Measurements from ENCODE around the gene CTSZ.
A peak's percentile ranks its signal among the peaks of the same experiment; 100 is the strongest.
"Not testable (repeated sequence)": the region's sequence is repeated elsewhere in the genome, so short reads cannot be mapped to it uniquely, and the experiment has no call there.

The CTSZ gene

DNA sequence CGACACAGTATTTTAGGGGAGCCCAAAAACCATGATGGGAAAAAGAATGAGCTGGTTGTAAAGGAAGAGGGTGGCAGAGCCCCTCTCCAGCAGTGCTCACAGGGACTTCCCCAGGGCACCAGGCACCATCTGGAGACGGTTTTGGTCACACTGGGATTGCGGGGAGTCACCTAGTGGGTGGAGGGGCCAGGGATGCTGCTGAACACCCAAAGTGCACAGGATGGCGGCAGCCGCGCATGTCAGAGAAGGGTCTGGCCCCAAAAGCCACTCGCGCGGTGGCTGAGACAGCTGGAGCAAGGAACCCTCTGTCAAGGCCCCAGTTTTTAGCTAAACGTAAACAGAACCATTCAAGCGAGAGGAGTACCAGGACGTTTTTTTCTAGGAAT, 10.8 kb downstream of the CTSZ start:
- no peak for DNase-seq (ENCODE audit: low read depth in 2 of 2)

DNA sequence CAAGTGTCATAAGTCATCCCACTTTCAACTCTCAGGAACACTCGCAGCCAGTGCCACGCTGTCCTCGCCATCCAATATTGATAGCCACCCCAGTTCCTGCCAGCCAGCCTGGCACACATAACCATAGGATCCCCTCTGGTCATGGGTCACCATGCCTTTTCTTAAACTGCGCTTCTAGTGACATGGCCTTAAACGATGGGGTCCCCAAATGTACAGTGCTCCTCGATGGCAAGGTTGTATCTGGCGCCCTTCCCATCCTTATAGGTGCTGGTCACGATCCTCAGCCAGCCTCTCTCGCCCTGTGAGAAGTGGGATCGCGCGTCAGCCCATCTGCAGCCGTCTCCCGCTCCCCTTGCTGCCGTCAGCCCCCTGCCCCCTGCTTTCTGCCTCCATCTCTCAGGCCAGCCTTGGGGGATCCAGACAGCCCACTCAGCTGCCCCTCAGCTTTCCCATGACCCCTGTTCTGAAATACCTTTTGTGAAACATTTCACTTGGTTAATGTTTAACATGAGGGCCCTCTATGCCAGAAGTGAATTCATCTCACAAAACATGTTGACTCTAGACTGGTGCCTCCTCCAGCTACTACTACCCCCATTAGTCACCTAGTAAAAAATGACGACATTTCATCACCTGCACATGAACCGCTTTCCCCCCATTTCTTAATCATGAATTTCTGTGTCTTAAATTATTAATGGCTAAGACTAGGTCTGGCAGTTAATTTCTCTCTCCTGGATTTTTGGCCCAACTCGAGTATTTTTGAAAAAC, 11.4 kb downstream of the CTSZ start:
- no peak for DNase-seq (ENCODE audit: low read depth in 2 of 2)

DNA sequence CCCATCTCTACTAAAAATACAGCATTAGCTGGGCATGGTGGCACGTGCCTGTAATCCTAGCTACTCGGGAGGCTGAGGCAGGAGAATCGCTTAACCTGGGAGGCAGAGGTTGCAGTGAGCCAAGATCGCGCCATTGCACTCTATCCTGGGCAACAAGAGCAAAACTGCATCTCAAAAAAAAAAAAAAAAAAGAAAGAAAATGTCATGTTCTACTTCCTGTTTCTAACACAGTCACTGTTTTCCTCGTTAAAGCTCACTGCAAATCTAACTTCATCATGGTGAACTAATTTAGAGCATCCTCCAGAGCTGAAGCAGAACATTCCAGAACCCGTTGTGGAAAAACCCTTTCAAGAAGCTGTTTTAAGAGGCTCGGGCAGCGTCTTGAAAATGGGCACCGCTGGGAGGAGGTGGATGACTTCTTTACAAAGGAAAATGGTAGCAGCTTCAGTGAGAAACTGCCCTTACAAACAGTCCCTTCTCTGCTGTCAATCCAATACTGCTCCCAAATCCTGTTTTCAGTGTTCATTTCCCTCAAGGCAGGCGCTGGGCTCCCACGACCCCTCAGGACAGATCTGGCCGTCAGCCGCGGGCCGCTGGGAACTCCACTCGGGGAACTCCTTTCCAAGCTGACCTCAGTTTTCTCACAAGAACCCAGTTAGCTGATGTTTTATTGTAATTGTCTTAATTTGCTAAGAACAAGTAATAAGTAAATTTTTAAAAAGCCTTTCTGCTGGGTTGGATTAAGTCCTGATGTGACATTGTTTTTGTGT, 12.5 kb downstream of the CTSZ start:
- no peak for DNase-seq (ENCODE audit: low read depth in 2 of 2)

DNA sequence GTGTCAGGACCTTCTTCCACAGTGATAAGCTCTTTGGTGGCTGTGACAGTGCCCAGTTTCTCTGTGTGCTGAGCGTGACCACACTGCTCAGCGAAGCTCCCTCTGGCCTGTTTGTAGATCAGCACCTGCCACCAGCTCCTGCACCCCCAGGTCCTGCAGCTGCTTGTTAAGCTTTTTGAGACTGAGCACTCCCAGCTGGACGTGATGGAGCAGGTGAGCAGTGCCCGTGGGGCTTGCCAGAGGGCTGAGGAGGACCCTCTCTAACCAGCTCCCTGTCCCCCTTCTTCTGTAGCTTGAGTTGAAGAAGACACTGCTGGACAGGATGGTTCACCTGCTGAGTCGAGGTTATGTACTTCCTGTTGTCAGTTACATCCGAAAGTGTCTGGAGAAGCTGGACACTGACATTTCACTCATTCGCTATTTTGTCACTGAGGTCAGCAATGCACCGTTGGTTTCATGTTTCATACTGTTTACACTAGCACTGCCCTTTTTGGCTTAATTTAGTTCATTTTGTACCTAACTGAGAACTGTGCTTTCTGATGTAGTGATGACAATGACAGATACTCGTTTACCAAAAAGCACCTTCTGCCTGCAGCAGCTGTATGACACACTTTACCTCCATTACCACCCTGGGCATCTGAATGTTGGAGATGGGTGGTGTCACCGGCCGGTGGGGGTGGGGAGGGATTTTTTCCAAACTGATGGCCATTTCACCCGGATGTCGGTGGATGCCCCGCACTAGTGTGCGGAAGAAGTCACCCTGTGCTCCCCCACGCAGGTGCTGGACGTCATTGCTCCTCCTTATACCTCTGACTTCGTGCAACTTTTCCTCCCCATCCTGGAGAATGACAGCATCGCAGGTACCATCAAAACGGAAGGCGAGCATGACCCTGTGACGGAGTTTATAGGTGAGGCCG, 13.5 kb downstream of the CTSZ start:
- DNase-seq (ENCODE audit: low read depth in 2 of 2), result no peak

DNA sequence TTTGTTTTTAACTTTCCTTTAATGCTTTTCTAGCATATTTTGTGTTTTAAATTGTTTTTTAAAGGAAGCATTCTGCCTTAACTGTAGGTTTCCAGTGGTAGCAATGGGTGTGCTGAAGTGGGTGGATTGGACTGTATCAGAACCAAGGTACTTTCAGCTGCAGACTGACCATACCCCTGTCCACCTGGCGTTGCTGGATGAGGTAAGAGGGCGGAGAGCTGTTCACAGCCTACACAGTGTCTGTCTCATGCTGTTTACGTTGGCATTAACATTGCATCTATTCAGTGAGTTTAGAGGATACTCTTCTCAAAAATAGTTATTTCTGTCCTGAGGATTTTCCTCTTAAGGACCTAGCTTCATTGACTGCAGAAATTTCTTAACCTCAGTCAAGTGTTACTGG, 14.1 kb downstream of the CTSZ start:
- no peak for DNase-seq (ENCODE audit: low read depth in 2 of 2)

DNA sequence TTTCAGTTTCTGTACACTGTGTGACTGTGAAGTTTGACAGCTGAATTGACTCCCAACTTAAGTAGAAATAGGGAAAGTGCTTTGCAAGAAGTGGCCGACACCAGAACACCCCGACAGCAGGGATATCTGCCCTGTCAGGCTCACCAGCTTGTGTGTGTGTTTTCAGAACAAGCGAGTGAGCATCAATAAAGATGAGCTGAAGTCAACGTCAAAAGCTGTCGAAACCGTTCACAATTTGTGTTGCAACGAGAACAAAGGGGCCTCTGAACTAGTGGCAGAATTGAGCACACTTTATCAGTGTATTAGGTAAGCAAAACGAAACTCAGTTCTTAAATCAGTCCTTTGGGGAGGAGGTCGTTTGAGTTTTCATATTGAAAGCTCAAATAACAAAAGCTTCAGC, 15.3 kb downstream of the CTSZ start:
- DNase-seq (ENCODE audit: low read depth in 2 of 2), result no peak

DNA sequence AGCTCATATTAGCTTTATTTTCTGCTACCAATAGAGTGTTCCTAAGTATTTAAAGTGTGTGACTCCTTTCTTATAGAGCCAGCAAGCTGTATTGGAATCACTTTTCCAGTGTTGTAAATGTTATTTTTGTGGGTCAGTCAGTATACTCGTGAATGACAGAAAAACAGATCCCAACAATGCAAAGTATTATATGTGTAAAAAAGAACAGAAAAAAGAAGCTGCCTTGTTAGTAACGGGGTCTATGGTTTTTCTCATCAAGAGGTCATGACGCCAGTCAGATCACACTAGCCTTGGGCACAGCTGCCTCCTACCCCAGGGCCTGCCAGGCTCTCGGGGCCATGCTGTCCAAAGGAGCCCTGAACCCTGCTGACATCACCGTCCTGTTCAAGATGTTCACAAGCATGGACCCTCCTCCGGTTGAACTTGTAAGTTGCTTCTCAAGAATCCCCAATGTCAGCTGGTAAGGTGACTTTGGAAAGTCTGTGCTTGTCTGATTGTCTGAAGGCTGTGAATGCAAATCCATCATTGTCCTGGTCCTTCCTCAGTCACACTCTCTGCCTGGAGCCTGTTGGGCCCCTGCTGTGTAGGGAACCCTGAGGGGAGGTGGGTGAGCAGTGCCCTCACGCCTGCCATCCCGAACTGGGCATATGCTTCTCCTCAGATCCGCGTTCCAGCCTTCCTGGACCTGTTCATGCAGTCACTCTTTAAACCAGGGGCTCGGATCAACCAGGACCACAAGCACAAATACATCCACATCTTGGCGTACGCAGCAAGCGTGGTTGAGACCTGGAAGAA, 16.2 kb downstream of the CTSZ start:
- no peak for DNase-seq (ENCODE audit: low read depth in 2 of 2)

DNA sequence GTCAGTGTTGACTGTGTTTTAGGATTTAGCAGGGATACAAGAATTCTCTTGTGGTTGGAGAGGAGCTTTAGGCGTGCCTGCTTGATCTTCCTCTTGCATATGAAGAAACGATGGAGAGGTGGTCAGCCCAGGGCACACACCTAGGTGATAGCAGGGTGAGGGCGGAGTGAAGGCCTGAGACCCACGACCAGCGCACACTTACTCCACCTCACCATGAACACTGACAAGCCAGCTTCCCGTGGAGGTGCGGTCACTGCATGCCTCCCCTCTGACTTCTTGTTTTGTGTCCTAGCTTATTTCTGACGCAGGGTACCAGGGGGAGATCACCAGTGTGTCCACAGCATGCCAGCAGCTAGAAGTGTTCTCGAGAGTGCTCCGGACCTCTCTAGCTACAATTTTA, 17.9 kb downstream of the CTSZ start:
- DNase-seq (ENCODE audit: low read depth in 2 of 2), result no peak

DNA sequence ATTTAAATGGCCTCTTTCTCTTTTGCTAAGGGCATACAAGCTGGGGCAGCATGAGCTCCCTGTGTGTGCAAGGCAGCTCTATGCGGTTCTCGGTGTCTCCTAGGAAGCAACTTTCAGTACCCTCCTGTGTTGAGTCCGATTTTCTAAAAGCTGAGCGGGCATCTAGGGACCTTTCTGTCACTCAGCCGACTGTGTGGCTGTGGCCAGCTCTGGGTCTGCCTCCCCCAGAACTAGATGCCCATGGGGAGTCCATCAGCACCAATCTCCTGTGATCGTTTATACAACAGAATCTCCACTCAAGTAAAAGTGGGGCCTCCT, 18.5 kb downstream of the CTSZ start:
- DNase-seq (ENCODE audit: low read depth in 2 of 2), result no peak

DNA sequence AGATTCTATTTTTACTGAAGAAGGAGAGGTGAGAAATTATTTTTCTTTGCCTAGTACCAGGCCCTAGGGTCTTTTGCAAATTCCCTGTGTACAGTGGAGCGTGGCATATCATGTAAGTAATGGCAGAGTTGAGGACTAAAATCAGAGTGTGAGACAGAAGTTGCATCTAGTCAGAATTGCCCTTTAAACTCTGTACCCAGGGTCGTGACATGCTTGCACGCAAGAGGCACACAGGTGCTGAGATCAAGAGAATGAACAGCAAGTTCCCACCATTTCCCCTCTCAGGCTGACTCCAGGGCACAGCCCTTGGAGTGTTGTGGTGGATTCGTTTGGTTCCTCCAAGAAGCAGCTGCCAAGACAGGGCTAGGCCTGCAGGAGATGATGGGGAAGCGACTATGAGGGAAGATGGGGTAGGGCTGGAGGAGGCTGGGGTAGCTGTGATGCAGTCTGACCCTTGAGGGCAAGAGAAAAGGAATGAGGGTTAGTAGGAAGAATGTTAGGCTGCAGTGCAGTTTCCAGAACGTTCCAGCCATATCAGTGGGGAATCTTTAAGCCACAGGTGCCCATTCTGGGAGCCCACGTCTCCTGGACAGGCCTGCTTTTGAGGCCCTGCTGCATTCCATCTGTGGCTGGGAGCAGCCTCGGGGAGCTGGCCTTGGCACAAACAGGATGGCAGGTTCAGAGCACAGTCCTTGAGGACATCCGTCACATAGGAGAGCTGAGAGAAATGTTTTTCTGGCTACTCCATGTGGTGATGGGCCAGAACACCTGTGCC, 19.1 kb downstream of the CTSZ start:
- DNase-seq (ENCODE audit: low read depth in 2 of 2), result no peak

DNA sequence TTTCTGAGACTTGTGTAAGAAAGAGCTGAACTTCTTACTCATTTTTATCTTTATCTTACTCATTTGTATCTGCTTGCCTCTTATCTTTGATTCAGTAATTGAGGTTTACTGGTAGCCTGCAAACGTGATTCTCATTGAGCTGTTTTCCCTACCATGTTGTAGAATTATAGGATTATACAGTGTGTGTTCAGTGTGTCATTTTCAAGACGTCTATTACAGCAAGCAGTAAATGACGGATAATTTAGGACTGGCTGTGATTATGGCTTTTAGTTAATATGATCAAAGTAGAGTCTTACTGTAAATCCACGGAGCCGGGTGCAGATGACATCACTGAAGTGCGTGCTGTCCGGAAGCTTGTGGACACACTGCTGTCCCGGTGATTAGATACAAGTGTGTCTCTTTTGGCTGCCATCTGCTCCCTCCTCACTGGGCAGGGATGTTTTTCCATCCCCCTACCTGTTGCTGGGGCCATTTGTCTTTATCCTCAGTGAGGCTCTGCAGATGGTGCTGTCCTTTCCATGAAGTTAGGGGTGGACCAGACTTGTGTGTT, 20.0 kb downstream of the CTSZ start:
- no peak for DNase-seq (ENCODE audit: low read depth in 2 of 2)

DNA sequence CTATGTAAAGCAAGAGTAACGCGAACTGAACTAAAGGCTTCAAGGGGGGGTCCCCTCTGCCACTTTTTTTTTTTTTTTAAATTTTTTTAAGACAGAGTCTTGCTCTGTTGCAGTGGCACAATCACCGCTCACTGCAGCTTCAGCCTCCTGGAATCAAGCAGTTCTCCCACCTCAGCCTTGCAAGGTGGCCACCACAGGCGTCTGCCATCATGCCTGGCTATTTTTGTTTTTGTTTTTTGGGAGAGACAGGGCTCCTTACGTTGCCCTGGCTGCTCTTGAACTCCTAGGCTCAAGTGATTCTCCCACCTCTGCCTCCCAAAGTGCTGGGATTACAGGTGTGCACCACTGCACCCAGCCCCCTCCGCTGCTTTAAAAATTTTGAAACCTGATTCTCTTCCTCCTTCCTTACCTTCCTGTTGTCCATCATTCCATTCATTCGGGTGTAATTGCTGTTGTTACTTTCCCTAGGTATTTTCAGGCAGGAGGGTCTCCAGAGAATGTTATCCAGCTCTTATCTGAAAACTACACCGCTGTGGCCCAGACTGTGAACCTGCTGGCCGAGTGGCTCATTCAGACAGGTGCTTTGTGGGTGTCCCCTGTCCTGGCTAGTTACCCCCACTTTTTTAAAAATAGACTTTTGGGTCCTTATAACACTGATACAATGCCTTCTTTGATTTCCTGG, 20.6 kb downstream of the CTSZ start:
- DNase-seq (ENCODE audit: low read depth in 2 of 2), result no peak

DNA sequence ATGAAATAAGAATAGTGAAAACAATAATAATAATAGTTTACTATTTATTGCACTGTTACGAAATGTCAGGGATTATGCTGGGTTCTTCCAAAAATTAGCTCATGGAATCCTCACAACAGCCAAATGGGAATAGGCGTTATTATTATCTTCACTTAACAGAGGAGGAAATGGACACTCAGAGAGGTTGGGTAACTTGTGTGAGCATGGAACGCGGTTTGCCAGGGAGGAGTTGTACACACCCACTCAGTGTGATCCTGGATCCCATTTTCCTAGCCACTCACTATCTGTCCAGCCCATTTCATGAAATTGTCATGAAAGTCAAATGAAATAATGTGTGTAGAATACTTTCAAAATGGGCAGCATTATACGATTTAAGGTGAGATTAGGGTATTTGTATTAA, 21.4 kb downstream of the CTSZ start:
- no peak for DNase-seq (ENCODE audit: low read depth in 2 of 2)

DNA sequence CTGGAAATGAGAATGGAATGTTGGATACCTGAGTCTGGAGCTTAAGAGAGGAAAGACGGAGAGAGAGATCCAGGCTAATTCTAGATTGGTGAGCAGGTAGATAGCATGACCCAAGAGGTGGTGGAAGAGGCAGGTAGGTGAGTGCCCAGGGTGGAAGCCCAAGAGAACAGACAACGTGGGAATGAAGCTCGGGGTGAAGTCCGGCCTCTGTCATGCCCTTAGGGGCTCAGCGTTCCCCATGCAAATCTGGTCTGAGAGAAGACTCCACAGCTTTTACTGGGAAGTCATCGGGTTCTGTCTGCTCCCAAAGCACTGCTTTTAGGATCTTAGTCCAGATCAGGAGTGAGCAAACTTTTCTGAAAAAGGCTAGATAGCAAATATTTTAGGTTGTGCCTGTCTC, 22.4 kb downstream of the CTSZ start:
- DNase-seq (ENCODE audit: low read depth in 2 of 2), result no peak

DNA sequence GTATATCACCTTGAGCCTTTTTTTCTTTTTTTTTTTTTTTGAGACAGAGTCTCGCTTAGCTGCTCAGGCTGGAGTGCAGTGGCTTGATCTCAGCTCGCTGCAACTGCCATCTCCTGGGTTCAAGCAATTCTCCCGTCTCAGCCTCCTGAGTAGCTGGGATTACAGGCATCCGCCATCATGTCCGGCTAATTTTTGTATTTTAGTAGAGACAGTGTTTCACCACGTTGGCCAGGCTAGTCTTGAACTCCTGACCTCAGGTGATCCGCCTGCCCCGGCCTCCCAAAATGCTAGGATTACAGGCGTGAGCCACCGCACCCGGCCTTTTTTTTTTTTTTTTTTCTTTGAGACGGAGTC, 24.0 kb downstream of the CTSZ start:
- not testable (repeated sequence) for DNase-seq (ENCODE audit: low read depth in 2 of 2)

DNA sequence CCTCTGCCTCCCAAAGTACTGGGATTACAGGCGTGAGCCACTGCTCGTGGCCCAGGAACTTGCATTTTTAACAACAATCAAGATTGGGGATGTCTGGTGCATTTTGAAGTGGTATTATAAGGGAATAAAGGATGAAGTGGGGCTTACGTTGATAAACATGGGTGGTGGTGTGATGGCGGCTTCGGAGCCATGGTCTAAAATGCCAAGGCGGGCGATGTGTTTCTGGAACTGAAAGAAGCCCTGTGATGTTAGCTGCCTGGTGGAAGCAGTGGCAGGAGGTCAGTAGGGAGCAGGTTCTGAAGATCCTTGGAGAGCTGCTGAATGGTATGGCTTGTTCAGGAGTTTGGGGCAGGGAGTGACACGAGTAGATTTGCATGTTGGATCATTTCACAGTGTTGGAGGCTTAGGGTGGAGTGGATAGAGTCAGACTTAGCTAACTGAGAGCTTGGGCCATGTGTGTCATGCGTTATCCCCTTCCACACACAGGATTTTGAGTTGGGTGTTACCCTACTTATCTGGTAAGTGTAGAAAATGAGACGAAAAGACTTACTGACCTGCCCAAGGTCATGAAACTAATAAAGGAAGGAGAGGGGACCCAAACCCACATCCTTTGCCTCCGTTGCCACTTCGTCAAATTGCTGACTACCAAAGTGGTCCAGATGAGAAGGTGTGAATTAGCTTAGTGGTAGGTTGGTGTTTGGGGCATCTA, 24.5 kb downstream of the CTSZ start:
- DNase-seq (ENCODE audit: low read depth in 2 of 2), result no peak

DNA sequence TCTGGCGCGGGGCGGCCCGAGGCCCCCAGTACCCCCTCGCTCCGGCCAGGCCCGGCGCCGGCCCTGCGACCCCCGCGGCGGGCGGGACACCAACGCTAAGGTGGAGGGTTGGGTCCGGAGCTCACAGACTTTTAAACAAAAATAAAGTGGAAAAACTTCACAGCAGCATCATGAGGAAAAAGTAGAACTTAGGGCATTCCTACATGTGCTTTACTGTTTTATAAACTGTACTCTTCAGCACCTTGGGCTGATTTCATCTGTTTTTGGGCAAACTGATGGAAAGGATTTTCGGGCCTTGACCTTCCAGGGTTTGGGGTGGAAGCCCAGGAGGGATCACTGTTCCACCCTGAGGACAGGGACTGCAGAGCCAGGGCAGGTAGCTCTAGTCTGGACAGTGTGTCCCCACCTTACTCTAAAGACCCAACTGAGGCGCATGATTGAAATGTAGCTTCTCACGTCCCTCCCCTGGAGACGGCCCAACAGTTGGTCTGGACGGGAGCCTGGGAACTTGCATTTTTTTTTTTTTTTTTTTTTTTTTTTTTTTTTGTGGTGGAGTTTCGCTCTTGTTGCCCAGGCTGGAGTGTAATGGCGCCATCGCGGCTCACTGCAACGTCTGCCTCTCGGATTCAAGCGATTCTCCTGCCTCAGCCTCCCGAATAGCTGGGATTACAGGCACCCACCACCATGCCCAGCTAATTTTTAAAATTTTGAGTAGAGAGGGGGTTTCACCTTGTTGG, 25.3 kb downstream of the CTSZ start:
- DNase-seq (ENCODE audit: low read depth in 2 of 2), result no peak

DNA sequence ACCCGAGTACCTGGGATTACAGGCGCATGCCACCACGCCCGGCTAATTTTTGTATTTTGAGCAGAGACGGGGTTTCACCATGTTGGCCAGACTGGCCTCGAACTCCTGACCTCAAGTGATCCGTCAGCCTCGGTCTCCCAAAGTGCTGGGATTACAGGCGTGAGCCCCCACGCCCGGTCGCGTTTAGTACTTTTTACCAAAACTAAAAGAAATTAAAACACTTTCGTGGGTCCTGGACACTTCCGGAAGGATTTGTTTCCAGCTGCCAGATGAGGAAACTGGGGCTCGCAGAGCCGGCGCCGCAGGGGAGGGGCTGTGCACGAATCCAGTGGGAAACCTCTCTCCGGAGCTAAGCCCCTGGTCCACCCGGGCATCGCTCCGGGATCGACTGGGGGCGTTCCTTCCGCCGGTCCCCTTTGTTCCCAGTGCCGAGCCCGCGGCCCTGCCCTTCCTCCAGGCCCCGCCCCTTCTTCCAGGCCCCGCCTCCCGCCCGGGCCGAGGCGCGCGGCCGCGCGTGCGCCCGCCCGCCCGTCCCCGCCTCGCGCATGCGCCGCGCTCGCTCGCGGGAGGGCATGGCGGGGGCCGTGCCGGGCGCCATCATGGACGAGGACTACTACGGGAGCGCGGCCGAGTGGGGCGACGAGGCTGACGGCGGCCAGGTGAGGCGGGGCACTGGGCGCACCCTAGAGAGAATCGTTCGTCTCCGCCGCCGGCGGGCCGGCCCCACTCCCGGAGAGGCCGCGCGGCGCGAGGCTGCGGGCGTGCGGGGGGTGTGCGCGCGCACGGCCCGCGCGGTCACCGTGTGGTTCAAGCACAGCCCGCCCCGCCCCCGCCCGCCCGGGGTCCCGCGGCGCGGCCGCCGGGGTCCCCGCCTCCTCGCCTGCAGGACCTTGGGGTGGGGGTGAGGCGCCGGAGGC, 26.1 kb downstream of the CTSZ start, which contains the start of gene NELFCD:
Gene NELFCD, plus strand, starts transcription at position 546 of the 917 bp plus-strand sequence. Its CDS starts 54 bp downstream, at position 600.
- peak; percentile 54 to 55 for DNase-seq (ENCODE audit: low read depth in 2 of 2)

Measured in fibroblast of skin of left biceps (primary cell).